SKM-1 treated with dmso at 0.1 percent for 144 hours (cell line): ENCODE data around the gene U2AF1L4.
A peak's percentile ranks its signal among the peaks of the same experiment; 100 is the strongest.
"Not testable (repeated sequence)": the region's sequence is repeated elsewhere in the genome, so short reads cannot be mapped to it uniquely, and the experiment has no call there.

Experiments
- DNase-seq: peaks from one replicate; lab custom pipeline; 2025; ENCODE audit not compliant: unreplicated experiment; lab: John Stamatoyannopoulos, UW

The U2AF1L4 gene

DNA sequence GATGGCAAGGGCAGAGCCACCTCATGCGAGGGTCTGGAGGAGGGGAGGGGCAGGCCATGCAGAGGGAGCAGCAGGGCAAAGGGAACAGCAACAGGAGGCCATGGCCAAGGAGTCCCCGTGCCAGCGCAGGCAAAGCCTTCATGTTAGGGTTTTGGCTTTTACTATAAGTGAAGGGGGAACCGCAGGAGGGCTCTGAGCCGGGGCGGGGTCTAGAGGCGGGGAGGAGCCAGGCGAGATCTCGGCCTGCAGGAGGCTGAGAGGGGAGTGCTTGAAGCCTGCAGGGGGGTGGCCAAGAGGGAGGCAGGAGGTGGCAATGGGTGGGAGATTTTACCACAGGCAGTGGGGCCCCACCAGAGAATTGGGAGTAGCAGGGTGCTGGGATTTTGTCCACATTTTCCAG, 36.4 kb upstream of the U2AF1L4 start:
- DNase-seq, result no peak

DNA sequence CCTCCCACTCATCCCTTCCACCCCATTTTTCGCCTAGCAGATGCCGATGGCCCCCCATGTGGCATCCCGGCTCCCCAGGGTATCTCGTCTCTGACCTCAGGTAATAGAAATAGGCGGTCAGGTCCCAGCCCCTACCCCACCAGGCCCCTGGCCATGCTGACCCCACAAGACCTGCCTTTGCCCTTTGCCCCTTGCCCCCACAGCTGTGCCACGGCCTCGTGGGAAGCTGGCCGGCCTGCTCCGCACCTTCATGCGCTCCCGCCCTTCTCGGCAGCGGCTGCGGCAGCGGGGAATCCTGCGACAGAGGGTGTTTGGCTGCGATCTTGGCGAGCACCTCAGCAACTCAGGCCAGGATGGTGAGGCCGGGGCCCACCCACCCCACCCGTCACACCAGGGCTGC, 35.5 kb upstream of the U2AF1L4 start:
- DNase-seq, result no peak

DNA sequence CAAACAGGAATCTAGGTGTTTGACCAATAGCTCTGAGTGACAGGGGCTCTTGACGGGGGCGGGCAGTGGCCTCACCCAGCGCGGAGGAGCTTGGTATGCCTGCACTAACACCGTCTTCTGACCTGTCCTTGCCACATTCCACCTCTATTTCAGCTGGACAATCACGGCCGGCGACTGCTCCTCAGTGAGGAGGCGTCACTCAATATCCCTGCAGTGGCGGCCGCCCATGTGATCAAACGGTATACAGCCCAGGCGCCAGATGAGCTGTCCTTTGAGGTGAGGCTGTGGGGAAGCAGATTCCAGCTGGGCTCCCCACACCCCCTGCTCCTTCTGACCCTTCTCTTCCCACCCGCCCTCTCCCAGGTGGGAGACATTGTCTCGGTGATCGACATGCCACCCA, 34.8 kb upstream of the U2AF1L4 start:
- DNase-seq, result no peak

DNA sequence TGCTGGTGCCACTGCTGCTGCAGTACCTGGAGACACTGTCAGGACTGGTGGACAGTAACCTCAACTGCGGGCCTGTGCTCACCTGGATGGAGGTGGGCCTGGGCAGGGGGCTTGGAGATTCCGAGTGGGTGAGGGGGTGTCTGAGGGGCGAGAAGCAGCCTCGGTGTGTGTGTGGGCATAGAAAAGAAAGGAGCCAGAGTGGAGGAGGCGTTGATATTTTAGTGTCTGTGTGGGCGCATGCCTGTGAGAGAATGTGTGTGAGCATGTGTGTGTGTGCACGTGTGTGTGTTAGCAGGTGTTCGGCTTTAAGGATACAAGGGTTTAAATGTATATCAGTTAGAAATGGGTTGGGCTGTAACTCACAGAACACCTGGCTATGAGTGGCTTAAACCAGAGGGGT, 33.8 kb upstream of the U2AF1L4 start:
- no peak for DNase-seq

DNA sequence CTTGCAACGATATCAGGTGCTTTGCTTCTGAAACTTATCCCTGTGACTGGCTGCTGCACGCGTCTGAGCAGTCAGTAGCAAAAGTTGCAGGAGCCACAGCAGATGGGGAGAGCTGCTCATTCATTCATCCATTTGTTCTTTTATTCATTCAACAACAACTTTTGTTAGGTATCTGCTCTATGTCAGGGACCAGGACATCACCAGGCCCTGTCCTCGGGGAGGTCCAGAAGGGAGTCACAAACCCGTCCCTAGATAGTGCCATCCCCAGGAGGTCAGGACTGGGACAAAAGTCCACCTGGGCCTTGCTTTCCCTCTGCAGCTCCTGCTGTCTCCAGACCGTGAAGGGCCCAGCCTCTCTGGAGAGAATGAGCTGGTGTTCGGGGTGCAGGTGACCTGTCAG, 32.7 kb upstream of the U2AF1L4 start:
- no peak for DNase-seq

DNA sequence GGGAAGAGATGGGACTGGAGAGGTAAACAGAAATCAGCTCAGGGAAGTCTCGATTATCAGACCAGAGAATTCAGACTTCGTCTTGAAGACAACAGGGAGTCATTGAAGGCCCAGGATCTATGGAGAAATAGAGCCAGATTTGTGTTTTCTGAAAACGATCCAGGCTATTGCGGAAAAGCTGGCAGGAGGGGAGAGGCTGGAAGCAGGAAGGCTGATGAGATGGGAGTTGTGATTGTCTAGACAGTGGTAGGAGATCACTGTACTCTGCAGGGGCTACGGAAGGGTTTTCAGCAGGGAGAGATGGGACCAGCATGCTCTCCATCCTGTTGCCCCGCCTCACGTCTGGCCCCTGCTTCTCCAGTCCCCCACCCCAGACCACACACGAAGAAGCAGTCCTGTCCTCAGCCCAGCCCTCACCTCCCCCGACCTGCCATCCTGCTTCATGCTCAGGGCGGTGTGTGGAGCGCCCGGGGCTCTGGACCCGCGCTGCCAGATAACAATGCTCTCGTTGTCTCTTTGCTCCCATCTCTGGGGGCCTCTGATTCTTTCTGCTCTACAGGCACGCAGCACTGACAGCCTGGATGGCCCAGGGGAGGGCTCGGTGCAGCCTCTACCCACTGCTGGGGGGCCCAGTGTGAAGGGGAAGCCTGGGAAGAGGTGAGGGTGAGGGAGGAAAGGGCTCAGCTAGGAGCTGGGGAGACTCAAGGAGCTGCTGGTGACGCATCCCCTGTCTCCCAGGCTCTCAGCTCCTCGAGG, 32.0 kb upstream of the U2AF1L4 start:
- DNase-seq, result no peak

DNA sequence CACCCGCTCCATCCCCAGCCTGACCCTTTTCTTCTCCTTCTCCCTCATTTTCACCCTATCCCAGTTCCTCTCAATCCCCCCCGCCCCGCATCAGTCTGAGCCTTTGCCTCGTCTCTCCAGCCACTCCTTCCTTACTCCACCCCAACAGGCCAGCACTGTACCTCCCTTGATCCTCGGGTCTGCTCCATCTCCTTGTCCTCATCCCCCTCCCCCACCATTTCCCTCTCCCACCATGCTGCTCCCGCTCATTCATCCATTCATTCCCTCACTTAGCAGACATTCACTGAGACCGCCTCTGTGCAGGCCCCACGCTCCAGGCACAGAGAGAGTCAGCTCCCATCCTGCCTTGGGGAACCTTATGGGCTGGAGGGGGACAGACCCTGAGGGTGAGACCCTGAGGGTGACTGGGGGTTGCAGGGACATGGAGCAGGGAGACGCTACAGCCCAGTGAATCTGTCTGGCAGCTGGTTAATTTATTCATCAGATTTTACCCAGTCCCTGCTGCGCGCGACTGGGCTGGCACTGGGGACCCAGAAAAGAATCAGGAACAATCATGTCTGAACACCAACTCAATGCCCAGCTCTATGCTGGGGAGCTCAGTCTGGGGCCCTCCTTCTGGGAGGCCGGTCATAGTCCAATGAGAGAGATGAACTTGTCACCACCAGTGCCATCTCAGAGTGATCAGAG, 31.0 kb upstream of the U2AF1L4 start:
- no peak for DNase-seq

DNA sequence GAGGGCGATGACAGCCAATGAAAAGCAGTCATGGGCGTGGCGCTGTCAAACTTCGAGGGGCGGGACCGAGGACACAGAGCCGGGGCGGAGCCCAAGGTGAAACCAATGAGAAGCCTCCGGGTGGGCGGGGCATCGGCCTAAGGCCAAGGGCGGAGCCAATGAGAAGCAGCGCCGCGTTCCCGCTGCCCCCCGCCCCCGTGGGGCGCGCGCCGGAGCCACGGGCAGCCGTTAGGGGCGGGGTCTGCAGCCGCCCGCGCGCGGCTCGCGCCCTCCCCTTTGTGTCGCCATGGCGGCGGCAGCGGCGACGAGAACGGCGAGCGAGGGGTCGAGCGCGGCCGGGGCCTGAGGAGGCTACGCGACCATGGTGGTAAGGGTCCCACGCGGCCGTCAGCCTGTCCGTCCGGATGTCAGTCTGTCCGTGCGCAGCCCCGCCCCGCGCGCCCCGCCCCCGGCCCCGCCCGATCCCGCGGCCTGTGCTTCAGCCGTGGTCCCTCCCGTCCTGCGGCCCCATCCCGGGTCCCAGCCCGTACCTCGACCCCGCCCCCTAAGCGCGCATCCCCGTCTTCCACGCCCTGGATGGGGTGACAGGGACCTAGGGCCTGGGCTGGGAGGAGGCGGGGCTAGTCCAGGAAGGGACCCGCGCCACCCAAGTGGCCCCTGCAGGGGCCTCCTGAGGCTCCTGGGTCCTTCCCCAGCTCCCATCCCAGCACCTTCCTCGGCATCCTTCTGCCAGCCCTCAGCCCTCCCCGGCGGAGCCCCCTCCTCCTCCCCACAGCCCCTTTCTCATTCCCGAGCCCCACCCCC, 30.3 kb upstream of the U2AF1L4 start, which contains the start of gene ARHGAP33:
Gene ARHGAP33, plus strand, starts transcription at position 267 of the 804 bp plus-strand sequence. Its CDS starts 95 bp downstream, at position 362.
- DNase-seq, result peak; percentile 96

DNA sequence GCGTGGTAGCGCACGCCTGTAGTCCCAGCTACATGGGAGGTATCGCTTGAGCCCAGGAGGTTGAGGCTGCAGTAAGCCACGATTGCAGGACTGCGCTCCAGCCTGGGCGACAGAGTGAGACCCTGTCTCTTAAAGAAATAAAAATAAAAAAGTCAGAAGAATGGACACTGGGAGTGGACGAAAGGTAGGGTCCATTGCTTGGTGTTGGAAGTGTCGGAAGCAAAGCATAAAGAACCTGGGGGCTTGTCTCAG, 29.8 kb upstream of the U2AF1L4 start:
- no peak for DNase-seq

DNA sequence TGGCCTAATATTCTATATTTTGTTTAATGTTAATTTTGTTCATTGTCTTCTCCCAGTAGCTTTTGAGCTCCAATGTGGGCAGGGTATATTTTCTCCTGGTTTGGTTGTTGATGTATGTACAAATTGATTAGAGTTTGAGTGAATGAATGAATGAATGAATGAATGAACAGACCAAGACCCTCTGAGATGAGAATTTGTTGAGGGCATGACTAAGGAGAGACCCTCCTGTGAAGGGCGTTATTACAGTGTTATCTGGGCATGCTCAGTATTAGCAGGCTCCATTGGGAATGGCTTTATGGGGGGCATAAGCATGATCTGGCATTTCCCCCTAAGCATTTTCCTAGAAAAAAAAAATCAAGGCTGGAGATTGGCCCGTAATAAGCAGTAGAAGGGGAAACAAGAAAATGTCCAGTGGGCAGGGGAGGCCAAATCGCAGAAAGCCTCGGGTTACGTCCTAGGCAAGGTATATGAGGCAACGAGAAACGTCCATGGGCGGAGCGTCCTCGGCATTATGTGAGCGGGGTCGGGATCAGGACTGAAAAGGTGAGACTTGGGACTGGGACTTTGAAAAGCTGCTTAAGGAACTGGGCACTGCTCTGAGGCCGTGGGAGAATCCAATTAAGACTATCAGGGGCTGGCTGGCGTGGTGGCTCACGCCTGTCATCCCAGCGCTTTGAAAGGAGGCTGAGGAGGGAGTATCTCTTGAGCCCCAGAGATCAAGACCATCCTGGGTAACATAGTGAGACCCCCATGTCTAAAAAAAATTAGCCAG, 29.2 kb upstream of the U2AF1L4 start:
- no peak for DNase-seq

DNA sequence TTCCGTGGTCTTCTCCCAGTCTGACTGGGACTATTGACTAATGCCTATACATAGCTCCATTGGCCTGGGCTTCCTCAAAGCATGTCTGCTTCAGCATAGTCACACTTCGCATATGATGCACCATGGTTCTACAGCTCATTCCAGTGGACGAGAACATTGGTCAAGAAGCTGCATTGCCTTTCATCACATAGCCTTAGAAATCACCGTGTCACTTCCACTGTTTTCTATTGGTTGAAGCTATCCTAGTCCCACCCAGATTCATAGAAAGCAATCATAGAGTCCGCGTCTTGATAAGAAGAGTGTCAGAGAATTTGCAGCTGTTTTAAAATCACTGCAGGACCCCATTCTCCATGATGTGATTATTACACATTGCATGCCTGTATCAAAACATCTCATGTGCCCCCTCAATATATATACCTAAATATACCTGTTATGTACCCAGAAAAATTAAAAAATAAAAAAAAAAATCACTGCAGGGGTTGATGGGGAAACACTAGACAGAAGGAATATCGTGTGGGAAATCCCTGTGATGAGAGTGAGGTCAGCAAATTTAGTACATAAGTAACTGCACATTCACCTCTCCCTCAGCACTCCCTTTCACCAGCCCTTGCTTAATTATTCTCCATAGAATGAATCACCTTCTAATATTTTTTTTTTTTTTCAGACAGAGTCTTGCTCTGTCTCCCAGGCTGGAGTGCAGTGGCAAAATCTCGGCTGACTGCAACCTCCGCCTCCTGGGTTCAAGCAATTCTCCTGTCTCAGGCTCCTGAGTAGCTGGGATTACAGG, 28.0 kb upstream of the U2AF1L4 start:
- DNase-seq, result no peak

DNA sequence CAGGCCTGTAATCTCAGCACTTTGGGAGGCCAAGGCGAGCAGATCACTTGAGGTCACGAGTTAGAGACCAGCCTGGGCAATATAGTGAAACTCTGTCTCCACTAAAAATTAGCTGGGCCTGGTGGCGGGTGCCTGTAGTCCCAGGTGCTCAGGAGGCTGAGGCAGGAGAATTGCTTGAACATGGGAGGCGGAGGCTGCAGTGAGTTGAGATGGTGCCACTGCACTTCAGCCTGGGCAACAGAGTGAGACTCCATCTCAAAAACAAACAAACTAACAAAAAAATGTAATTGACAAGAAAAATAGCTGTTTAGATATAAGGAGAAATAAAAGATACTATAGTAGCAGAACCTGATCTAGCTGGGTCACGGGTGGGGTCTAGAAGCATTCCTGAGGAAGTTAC, 27.1 kb upstream of the U2AF1L4 start:
- not testable (repeated sequence) for DNase-seq

DNA sequence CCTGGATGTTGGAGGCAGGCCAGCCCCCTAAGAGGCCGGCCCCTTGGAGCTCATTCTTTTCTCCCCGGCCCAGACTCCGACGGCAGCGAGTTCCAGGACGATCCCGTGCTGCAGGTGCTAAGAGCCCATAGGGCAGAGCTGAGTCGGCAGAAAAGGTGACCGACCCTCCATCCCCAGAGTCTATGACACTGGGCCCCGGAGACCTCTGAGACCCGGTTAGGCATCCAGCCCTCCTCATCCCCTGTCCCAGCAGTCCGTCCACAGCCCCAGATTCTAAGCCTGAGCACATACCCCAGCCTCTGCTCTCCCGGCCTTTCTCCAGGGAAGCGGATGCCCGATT, 22.8 kb upstream of the U2AF1L4 start:
- DNase-seq, result no peak

DNA sequence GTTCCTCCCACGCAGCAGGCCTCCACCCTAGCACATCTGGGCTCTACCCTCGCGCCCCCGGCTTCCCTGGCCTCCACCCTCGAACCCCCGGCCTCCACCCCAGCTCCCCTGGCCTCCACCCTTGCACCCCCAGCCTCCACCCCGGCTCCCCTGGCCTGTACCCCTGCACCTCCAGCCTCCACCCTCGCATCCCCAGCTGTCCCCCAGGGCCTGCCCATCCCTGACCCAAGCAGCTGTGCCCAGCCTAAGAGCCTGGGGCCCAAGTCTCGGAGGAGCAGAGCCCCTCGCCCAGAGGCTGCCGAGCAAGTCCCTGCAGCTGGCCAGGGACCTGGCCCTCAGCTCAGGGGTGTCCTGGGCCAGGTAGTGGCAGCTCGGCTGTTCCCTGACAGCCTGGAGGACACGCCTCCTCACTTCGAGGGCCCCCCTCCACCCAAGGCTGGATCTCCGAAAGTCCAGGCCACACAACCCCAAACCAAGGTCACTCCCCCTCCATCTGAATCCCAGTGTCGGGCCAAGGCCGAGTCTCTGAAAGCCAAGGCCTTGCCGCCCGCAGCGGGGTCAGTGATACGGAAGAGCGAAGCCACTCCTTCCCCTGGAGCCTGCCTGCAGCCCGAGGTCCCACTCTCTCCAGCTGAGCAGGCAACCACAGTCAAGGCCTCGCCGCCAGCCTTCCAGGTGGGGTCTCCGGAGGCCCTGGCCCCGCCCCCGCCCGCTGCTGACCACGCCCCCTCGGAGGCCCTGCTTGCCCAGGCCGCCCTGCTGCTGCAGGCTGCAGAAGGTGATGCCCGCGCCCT, 22.3 kb upstream of the U2AF1L4 start:
- no peak for DNase-seq

DNA sequence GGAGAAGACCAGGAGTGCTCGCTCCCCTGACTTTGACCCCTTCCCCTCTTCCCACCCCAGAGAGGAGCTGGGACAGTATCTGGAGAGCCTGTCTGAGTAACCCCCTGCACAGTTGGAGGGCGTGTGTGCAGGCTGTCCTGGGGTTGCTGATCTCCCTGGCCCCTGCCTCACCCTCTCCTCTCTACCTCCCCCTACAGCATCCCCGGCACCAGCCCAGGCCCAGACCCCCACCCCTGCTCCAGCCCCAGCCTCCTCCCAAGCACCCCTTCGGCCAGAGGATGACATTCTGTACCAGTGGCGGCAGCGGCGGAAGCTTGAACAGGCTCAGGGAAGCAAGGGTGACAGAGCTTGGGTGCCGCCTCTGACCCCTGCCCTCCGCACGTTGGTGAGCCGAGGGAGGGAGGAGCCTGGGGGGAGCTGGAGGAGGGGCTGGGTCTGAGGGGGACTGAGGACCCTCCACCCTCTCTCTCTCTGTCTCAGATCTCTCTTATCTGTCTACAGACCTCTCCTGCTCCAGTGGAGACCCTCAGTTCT, 21.4 kb upstream of the U2AF1L4 start:
- DNase-seq, result no peak

DNA sequence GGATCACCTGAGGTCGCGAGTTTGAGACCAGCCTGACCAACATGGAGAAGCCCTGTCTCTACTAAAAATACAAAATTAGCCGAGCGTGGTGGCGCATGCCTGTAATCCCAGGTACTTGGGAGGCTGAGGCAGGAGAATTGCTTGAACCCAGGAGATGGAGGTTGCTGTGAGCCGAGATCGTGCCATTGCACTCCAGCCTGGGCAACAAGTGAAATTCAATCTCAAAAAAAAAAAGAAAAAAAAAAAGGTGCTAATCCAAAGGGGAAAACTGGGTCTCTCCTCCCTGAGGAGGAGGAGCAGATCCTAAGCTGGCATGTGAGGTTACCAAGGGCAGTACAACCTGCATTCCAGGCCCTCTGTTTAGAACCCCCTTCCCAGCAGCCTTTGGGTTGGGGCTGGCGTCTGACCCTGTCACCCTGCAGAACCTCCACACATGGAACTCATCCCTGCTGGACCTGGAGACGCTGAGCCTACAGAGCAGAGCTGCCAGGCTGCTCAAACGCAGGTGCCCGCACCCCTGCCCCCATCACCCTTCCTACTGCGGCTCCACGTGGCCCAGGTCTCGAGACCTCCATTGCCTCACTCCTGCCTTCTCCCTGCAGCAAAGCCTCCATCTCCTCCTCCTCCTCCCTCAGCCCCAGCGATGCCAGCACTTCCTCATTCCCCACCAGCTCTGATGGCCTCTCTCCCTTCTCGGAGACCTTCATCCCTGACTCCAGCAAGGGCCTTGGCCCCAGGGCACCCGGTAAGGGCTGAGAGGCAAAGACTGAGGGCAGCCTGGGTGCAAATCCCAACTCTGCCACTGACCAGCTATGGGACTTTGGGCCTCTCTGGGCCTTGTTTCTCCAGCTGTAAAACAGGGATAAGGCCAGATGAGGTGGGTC, 19.5 kb upstream of the U2AF1L4 start:
- no peak for DNase-seq

DNA sequence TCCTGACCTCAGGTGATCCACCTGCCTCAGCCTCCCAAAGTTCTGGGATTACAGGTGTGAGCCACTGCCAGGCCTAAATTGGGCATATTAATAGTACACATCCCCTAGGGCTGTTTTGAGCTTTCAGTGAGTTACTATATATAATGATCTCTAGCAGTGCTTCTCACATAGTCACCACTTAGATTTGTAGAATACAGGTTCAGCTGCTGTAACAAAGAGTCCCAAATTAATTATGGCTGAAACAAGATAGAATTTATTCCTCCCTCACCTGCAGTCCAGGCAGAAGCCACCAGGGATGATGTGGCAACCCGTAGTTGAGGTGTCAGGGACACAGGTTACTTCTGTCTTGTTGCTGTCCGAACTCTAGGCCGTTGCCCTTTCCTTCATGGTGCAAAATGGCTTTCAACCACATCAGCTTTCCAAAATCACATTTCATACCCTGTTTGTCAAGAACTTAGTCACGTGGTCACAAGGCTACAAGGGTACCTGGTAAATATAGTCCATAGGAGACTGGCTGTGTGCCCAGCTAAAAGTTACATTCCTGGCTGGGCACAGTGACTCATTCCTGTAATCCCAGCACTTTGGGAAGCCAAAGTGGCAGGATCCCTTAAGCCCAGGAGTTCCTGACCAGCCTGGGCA, 15.6 kb upstream of the U2AF1L4 start:
- DNase-seq, result no peak

DNA sequence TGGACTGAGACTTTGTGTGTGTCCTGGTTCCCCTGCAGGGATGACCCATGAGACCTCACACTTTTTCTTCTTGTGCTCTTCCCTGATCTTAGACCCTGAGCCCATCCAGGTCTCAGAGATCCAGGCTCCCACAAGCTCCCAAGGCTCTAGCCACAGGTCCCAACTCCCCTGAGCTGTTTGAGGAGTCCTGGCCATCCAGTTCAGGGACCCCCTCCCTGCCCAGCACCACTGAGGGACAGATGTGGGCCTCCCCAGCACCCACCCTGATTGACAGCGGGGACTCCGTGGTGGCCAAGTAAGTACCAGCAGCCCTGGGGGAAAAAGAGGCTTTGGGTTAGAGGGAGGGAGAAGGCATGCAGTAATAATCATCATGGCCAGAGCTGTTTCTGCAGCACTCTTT, 14.5 kb upstream of the U2AF1L4 start:
- no peak for DNase-seq
